ENCODE data around the gene SH3RF3.

Gene SH3RF3

GRCh38 chr2:109236147-109236546 lies 107.1 kb downstream of the SH3RF3 start:
- TF ChIP-seq REST (IDR thresholded peaks at IDR 0.05; ENCODE audit: insufficient read depth in 1 of 2, low read depth in 2 of 2, low read length in 2 of 2) = no peak

- TF ChIP-seq POLR2AphosphoS5 (IDR thresholded peaks at IDR 0.05; ENCODE audit: low read depth, low read length) (no peak), SIN3A (IDR thresholded peaks at IDR 0.05; ENCODE audit: borderline replicate concordance, insufficient read depth, low read length) (no peak), REST (IDR thresholded peaks at IDR 0.05; ENCODE audit: insufficient read depth in 1 of 2, low read depth in 2 of 2, low read length in 2 of 2) (no peak), TAF1 (IDR thresholded peaks at IDR 0.05; ENCODE audit: borderline replicate concordance, insufficient read depth, low read length) (no peak), FOXP2 (optimal IDR thresholded peaks at IDR 0.05; ENCODE audit: borderline replicate concordance, extremely low read depth, extremely low read length, insufficient read depth) (no peak)
These were observed 108.8 kb downstream of the SH3RF3 start for GRCh38 chr2:109237792-109238191.

GRCh38 chr2:109238580-109238979 lies 109.6 kb downstream of the SH3RF3 start:
- TF ChIP-seq SIN3A (IDR thresholded peaks at IDR 0.05; ENCODE audit: borderline replicate concordance, insufficient read depth, low read length) (no peak), FOXP2 (optimal IDR thresholded peaks at IDR 0.05; ENCODE audit: borderline replicate concordance, extremely low read depth, extremely low read length, insufficient read depth) (peak; percentile 91), REST (IDR thresholded peaks at IDR 0.05; ENCODE audit: insufficient read depth in 1 of 2, low read depth in 2 of 2, low read length in 2 of 2) (peak in 1 of 2 experiments; percentile 48; a peak in 1 of 4 replicates)

DNA sequence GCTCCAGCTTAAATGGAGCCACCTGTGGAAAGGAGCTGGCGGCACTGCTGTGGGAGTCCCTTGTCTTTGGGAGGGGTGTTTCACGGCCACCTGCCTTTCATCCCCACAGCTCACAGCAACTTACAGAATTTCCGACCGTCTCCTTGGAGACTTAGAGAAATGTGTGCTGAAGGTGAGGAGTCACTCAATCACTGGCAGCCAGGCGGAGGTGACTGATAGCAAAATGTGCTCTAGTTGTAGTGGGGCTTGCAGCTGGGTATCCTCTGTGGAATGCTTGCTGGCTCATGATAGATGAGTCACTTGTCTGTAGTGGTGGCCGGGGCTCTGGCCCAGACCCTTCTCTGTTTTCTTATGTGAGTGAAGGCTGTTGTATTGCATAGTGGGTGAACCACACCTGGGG lies 110.7 kb downstream of the SH3RF3 start:
- TF ChIP-seq FOXP2 (optimal IDR thresholded peaks at IDR 0.05; ENCODE audit: borderline replicate concordance, extremely low read depth, extremely low read length, insufficient read depth) = no peak
- no peak for TF ChIP-seq SIN3A (IDR thresholded peaks at IDR 0.05; ENCODE audit: borderline replicate concordance, insufficient read depth, low read length)
- TF ChIP-seq POLR2AphosphoS5 (IDR thresholded peaks at IDR 0.05; ENCODE audit: low read depth, low read length) = no peak
- TF ChIP-seq TAF1 (IDR thresholded peaks at IDR 0.05; ENCODE audit: borderline replicate concordance, insufficient read depth, low read length) = no peak
- TF ChIP-seq REST (IDR thresholded peaks at IDR 0.05; ENCODE audit: insufficient read depth in 1 of 2, low read depth in 2 of 2, low read length in 2 of 2) = no peak

GRCh38 chr2:109242210-109242653 lies 113.2 kb downstream of the SH3RF3 start:
- TF ChIP-seq POLR2AphosphoS5 (IDR thresholded peaks at IDR 0.05; ENCODE audit: low read depth, low read length) (no peak), REST (IDR thresholded peaks at IDR 0.05; ENCODE audit: insufficient read depth in 1 of 2, low read depth in 2 of 2, low read length in 2 of 2) (no peak), TAF1 (IDR thresholded peaks at IDR 0.05; ENCODE audit: borderline replicate concordance, insufficient read depth, low read length) (no peak), FOXP2 (optimal IDR thresholded peaks at IDR 0.05; ENCODE audit: borderline replicate concordance, extremely low read depth, extremely low read length, insufficient read depth) (no peak), SIN3A (IDR thresholded peaks at IDR 0.05; ENCODE audit: borderline replicate concordance, insufficient read depth, low read length) (no peak)
